ENCODE measurements around the gene TSC22D2.

Gene TSC22D2
- 50.3 to 50.9 reads per million in 2 donors for total RNA-seq

- peak; percentile 94 for DNase-seq
Measured at GRCh38 chr3:150408221-150409124, at the start of gene TSC22D2. TSC22D2 (plus strand) TSS chr3:150408298; CDS start chr3:150409351, 1,053 bp downstream.

DNA sequence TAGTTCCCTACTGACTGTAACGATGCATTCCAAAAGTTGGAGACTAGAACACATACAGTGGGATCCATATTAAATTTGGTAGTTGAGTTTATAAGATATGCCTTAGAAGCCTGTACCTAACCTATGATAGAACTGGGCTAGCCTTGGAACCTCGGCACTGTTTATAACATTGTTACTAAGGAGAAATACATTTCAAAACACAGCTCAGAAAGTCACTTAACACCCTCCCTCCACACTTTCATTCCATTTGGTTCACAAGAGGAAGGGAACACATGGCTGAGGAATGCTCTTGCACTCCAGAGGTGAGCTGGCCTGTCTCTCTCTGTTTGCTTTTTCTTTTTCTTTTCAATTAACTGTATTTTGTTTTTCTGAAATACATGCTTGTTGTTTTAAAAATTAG, 48.7 kb upstream of the TSC22D2 start:
- DNase-seq, result no peak

DNA sequence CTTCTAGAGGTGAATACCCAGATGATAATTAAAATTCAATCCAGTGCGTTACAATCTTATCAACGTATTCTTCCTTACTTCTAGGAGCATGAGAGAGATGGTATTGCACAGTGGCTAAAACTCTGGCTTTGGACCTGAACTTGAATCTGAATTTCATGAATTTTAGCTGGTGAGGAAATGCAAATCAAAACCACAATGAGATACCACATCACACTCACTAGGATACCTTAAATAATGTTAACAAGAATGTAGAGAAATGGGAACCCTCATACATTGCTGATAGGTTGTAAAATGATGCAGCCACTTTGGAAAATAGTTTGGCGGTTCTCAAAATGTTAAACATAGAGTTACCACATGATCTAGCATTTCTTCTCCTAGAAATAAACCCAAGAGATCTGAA, 47.1 kb upstream of the TSC22D2 start:
- DNase-seq, result no peak

DNA sequence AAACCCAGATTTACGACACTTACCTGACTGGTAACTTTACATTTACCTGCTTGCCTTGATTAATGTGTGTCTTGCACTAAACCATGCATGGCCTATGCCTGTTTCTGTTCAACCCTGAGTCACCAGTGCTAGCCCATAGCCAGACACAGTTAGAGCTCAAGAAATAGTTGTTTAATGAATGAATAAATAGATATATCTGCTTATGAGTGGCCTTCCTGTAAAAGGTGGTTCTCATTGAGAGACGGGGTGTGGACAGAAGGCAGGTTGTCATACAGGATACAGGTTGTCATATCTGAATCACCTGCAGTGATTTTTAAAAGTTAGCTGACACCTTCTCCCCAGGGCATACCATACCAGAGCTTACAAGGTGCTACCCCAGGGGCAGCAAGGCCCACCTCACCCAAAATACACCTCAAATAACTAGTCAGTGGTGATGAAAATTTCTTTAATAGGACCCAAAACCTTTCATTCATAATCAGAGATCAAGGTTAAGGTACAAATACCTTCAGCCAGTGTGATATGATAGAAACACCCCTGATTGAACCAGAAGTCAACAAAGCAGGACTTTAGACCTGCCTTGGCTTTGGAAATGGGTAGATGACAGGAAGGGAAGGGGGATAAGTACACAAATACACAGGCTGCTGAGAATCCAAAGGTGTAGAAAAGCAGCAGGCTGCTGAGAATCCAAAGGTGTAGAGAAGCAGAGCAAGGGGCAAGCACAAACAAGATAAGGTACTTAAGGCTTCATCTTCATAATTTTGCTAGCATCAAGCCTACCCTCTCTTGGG, 45.4 kb upstream of the TSC22D2 start:
- DNase-seq, result no peak

DNA sequence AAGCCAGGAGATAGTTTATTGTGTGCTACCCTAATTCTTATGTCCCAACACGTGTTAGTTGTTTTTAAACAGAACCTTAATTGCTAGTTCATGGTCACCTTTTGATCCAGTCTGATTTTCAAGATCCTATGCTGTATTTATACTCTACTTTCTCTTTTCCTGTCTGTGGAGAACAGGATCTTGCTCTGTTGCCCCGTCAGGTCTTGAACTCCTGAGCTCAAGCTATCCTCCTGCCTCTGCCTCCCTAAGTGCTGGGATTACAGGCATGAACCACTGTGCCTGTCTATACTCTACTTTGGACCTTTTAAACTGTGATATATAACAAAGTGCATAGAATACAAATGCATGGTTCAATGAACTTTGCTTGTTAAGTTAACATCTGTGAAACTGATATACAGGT, 44.7 kb upstream of the TSC22D2 start:
- DNase-seq, result no peak

DNA sequence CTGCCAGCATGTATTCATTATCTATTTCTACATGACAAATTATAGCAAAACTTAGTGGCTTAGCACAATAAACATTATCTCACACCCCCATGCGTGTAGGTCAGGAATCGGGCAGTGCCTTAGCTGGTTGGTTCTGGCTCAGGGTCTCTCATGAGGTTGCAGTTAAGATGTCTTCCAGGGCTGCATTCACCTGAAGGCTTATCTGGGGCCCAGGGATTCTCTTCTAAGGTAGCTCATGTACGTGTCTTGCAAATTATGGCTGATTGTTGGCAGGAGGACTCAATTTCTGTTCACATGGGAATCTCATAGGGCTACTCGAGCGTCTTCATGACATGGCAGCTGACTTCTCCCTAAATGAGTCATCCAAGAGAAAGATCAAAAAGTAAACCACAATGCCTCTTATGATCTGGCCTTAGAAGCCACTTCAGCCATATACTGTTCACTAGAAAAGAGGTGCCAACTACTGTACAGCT, 42.9 kb upstream of the TSC22D2 start:
- DNase-seq, result no peak

DNA sequence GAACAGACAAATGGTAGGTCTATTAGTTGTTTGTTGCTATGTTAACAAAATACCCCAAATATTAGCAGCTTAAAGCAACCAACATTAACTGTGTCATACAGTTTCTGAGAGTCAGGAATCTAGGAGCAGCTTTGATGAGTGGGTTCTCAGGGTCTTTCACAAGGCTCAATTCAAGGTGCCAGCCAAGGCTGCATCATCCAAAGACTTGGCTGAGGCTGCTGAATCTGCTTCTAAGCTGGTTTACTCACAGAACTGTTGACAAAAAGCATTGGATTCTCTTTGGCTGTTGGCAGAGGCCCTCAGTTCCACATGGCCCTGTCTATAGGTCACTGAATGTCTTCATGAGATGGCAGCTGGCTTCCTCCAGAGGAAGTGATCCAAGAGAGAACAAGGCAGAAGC, 40.3 kb upstream of the TSC22D2 start:
- DNase-seq, result no peak

- DNase-seq, result no peak
Measured at GRCh38 chr3:150370122-150370602, 37.9 kb upstream of the TSC22D2 start.

DNA sequence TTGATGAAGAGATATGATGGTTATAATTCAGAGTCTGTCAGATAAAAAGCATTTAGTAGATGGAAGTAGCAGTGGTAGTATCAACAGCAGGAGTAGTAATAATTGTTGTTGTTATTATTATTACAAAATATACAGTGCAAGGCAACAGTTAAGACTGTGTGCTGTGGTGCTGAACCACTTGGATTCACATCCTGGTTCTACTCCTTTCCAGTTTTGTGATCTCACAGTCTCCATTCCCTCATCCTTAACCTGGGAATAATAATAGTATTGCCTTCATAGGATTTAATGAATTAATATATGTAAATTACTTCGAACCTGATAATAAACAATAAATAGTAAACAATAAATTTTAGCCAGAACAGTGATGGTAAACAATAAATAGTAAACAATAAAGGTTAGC, 37.1 kb upstream of the TSC22D2 start:
- DNase-seq, result no peak

GRCh38 chr3:150371741-150372254, 36.3 kb upstream of the TSC22D2 start:
- no peak for DNase-seq

- no peak for DNase-seq
Measured at GRCh38 chr3:150372320-150372719, 35.8 kb upstream of the TSC22D2 start.

GRCh38 chr3:150372722-150373121, 35.4 kb upstream of the TSC22D2 start:
- no peak for DNase-seq

GRCh38 chr3:150373234-150373875, 34.7 kb upstream of the TSC22D2 start:
- DNase-seq, result no peak

GRCh38 chr3:150374975-150375374, 33.1 kb upstream of the TSC22D2 start:
- no peak for DNase-seq

DNA sequence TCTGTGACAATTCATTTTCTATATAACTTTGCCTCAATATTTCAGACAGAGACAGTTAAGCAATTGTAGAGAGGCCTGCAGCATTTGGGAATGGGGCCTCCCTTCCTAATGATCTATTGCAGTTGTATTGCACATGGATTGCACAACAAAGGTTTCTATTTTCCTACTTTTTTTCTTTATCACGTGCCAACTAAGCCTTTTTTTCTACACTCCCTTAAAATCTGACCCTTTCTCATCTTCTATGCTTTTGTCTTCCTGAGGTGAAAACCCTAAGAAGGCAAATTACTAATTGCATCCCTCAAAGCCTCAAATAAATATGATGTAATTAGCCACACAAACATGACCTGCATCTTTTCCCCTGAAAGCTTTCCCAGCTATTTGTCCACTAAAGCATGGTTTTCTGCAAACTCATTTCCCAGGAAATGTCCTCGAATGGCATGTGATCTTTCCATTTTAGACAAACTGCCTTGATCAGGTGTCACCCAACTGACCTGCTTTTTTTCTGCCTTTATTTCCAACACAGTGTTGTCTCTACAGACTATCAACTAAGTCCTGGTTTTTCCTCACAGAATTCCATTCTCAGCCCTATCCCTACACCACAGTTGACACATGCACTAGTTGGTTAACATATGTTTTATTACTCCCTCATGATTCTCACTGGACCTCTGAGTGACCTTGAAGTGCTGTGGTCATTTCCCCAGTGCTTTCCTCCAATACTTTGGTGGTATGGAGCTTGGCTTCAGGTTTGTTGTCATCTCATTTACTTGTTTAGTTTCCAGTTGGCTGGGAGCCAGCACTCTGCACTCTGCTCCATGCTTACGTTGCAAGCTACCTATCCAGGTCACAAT, 31.9 kb upstream of the TSC22D2 start:
- no peak for DNase-seq

GRCh38 chr3:150377601-150378300, 30.3 kb upstream of the TSC22D2 start:
- DNase-seq, result no peak

- no peak for DNase-seq
Measured at GRCh38 chr3:150378301-150378748, 29.8 kb upstream of the TSC22D2 start.

- no peak for DNase-seq
Measured at GRCh38 chr3:150379469-150379868, 28.6 kb upstream of the TSC22D2 start.

GRCh38 chr3:150384296-150385212, 23.5 kb upstream of the TSC22D2 start:
- DNase-seq, result no peak
